SK-N-SH treated with all-trans-retinoic acid at 6 μM for 48 hours (cell line): Measurements from ENCODE around the gene HELZ.

Experiments used
- ISL1 ChIP-seq: fragments of 250-450 bp; sonication (Bioruptor Pico); IDR thresholded peaks from 2 replicates; pipeline ENCODE4 v2.1.2; 2022; ENCODE audit warnings: mild to moderate bottlenecking, moderate library complexity
- TOX ChIP-seq: fragments of 250-450 bp; sonication (Bioruptor Pico); IDR thresholded peaks from 2 replicates; pipeline ENCODE4 v1.8.0; 2021; ENCODE audit warnings: mild to moderate bottlenecking, moderate library complexity, borderline replicate concordance
- ZFP3 ChIP-seq: fragments of 250-450 bp; sonication (Bioruptor Pico); IDR thresholded peaks from 2 replicates; pipeline ENCODE4 v1.5.0; 2020; ENCODE audit warnings: mild to moderate bottlenecking, moderate library complexity
- ZFP30 ChIP-seq: fragments of 450-650 bp; formaldehyde crosslinking; IDR thresholded peaks from 2 replicates; pipeline ENCODE4 v1.5.0; 2022; ENCODE audit warnings: mild to moderate bottlenecking, moderate library complexity

GRCh38 chr17:67293251-67294203 is 48.5 kb upstream of the HELZ start:
- TF ChIP-seq TOX (CRISPR knock-in tag) (no peak), ZFP30 (CRISPR knock-in tag) (no peak), ISL1 (CRISPR knock-in tag) (no peak), ZFP3 (CRISPR knock-in tag) (no peak)
